Dermis lymphatic vessel endothelial cell (primary cell): ENCODE results near the gene LRRC52. TPM values are rescaled to one million over a fixed set of nuclear protein-coding genes. Genes with fewer than 3 reads are reported as not detected.

Experiments
- total RNA-seq: library from RNA; depleted of rRNA; stranded (reverse); fragments of >200 nt; gene quantifications from 2 replicates; pipeline ENCODE4 v1.2.1, GENCODE V29; 2014

LRRC52 gene, protein sequence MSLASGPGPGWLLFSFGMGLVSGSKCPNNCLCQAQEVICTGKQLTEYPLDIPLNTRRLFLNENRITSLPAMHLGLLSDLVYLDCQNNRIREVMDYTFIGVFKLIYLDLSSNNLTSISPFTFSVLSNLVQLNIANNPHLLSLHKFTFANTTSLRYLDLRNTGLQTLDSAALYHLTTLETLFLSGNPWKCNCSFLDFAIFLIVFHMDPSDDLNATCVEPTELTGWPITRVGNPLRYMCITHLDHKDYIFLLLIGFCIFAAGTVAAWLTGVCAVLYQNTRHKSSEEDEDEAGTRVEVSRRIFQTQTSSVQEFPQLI
- total RNA-seq, result not detected in 2 replicates

DNA sequence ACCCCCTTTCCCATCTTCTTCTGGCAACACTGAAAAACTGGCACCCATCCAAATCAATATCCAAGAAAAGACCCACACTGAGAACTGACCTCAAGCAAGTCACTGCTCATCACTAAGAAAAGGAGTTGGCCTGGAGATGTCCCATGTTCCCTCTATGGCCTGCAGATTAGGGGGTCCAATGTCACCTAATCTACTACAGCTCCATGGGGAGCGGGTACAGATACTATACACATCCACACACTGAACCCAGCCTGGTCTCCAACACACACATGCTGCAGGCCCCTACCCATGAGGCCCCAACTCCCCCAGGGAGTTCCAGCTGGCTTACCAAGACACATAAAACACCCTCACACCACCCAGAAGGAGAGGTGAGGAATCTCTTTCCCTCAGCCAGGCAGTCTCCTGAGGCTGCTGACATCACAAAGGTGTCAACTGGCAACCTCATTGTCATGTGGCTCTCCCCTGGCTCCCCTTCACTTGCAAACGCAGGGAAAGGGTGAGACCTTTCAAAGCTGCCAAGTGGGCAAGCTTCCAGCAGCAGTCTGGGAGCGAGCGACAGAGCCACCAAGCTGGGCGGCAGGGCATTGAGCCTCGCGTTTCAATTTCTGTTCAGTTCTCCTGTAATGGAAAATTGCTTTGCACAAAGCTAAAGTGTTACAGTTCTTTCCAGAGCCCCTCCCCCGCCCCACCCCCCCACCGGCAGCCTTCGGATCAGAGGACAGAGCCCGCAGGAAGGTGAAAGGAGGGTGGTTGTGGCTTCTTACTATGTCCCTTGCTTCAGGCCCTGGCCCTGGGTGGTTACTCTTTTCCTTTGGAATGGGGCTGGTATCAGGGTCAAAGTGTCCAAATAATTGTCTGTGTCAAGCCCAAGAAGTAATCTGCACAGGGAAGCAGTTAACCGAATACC lies at the start of gene LRRC52:
TSS of gene LRRC52 (plus strand) at position 469 of the 907 bp plus-strand sequence. CDS start at position 766, 297 bp downstream.

Other genes starting within 250 kb of the LRRC52 start
- gene LMX1A, start 187.3 kb upstream of the LRRC52 start, total RNA-seq, result not detected in 2 replicates
- gene RXRG, start 98.9 kb upstream of the LRRC52 start, total RNA-seq, result not detected in 2 replicates
- 135 and 248 TPM in 2 replicates for gene MGST3, start 87.2 kb downstream of the LRRC52 start, total RNA-seq
- 82.6 and 124 TPM in 2 replicates for gene ALDH9A1, start 154.6 kb downstream of the LRRC52 start, total RNA-seq
- 50.8 and 65.4 TPM in 2 replicates for gene TMCO1, start 224.9 kb downstream of the LRRC52 start, total RNA-seq